Dermis lymphatic vessel endothelial cell (primary cell): Measurements from ENCODE around the gene SLC49A3. TPM values are rescaled to one million over a fixed set of nuclear protein-coding genes. Genes with fewer than 3 reads are reported as not detected.

ENCODE experiments used
- total RNA-seq: library from RNA; depleted of rRNA; stranded (reverse); fragments of >200 nt; gene quantifications from 2 replicates; pipeline ENCODE4 v1.2.1, GENCODE V29; 2014

The SLC49A3 gene
- total RNA-seq = 6.8 and 7.9 TPM in 2 replicates

DNA sequence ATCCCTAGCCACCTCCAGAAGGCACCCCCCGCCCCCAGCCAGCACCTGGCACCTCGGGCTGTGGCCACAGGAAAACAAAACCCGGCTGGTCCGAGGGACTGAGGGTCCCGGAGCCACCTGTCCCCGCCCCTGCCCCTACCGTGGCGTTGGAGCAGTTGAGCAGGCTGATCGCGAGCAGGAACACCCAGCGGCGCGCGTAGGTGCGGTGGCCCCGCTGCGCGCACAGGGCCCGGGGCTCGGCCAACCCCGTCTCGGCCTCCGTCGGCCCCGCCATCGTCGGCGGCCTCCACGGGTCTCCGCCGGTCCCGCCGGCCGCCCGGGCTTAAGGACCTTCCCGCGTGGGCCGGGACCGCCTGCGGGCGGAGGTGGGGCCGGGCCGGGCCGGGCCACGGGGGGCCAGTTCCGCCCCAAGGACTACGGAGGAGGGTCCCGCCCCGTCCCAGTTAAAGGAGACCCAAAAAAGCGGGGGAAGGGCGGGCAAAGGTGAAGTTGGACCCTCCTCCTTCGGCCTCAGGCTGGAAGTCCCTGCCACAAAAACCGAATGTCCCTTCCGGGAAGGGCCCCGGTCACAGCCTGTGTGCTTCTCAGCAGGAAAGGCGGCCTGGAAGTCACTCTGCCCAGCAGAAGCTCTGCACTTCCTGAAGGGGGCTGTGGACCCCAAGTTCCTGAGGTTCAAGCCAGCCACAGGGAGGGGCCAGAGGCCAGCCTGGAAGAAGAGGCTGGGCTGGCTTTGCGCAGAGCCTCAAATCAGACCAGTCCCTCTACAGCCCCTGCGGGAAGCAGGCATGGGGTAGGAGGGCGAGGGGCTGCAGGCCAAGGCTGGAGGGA lies at the start of gene SLC49A3:
Gene SLC49A3, minus strand, starts transcription at position 298 of the 828 bp plus-strand sequence. Its CDS starts 24 bp downstream, at position 274.

DNA sequence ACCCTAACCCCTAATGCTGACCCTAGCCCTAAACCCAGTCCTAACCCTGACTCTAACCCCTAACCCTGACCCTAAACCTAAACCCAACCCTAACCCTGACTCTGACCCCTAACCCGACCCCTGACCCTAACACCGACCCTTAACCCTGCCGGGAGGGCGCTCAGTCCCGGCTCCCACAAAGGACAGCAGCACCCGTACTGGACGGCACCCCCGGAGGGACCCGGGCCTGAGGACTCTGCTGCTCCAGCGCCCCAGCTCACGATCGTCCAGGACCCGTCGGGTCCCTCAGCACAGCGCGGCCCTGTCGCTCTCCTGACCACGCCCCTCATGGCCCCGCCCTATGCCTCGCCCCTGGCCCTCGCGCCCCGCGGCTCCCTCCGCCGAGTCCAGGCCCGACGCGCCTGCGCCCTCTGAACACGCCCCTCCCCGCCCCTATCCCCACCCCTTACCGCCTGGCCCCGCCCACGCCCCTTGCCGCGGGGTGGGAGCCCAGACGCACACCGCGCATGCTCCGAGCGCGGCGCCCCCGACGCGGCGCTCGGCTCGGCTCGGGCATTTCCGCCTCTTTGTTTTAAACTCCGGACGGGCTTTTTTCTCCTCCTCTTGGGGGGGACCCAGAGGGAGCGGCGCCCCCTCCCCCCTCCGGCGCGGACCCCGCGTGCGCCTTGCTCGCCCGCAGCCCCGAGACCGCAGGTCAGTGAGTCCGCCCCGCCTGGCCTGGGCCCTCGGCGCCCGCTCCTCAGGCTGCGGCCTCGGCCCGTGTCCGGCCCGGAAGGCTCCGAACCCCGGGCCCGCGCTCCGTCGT lies 16.5 kb upstream of the SLC49A3 start, which contains the start of gene PCGF3:
Gene PCGF3, plus strand, starts transcription at position 555 of the 805 bp plus-strand sequence. CDS start 27,849 bp downstream, outside the sequence.

DNA sequence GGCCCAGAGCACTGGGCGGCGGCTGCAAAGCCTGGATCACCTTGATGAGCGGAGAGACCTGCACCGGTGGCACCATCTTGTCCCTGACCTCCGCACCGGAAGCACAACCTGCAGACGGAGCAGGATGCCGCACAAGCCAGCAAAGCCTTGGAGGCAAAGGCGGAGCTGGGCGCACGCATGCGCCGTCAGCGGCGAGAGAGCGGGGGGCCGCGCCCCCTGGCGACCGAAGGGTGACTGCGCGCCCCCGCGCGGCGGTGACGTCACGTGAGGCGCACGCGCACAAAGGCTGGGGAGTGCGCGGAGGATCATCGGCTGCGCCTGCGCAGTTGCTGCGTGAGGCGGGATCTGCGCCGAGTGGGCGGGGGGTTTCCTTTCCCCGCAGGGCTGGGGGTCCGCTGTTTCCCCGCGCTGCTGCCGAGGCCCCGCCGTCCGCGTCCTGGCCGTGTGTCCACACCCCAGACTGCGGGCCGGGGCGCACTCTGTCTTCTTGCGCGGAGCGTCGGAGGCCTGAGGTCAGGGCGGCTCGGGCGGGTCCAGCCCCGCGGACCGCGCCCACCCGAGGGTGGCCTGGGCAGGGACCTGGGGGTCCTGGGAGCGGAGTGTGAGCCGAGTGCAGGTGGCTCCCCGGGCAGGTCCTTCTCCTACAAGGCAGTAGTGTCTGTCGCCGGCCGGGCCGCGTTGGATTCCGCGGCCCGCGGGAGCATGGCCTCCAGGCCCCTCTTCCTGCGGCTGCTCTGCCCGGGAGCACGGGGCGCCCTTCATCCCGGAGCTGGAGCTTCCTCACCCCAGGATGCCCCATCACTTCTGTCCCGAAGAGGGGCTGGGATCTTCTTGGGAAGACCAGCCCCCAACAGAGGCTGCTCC lies 14.5 kb downstream of the SLC49A3 start, which contains the start of the genes ATP5ME and MYL5:
Gene ATP5ME, minus strand, starts transcription at position 105 of the 864 bp plus-strand sequence. Its CDS starts 29 bp downstream, at position 76.
Gene MYL5, plus strand, starts transcription at position 371 of the 864 bp plus-strand sequence. CDS start 3,485 bp downstream, outside the sequence.

Other genes with a start within 250 kb of the SLC49A3 start
- gene ZNF721, start 190.0 kb downstream of the SLC49A3 start, total RNA-seq = 16.4 and 37.4 TPM in 2 replicates
- gene PIGG, start 189.9 kb downstream of the SLC49A3 start, total RNA-seq = 41.0 and 42.0 TPM in 2 replicates
- not detected in 2 replicates for gene TMEM271, start 112.9 kb downstream of the SLC49A3 start, total RNA-seq
- 1.7 and 2.6 TPM in 2 replicates for gene PDE6B, start 63.6 kb downstream of the SLC49A3 start, total RNA-seq
- gene ATP5ME, start 14.9 kb downstream of the SLC49A3 start, total RNA-seq = 173 and 199 TPM in 2 replicates
- gene MYL5, start 14.6 kb downstream of the SLC49A3 start, total RNA-seq = 15.2 and 19.4 TPM in 2 replicates
- gene PCGF3, start 16.7 kb upstream of the SLC49A3 start, total RNA-seq = 43.2 and 47.7 TPM in 2 replicates
- gene CPLX1, start 137.0 kb upstream of the SLC49A3 start, total RNA-seq = 0.09 TPM in 1 of 2 replicates, not detected in the other
- gene GAK, start 243.2 kb upstream of the SLC49A3 start, total RNA-seq = 59.4 and 81.4 TPM in 2 replicates
- 8.6 and 10.4 TPM in 2 replicates for gene TMEM175, start 243.3 kb upstream of the SLC49A3 start, total RNA-seq